Duodenal mucosa (tissue), 2 donors: ENCODE measurements around the gene DSCAML1.

Source experiments
- H3K27ac ChIP-seq: one replicate; pipeline ENCODE4 v1.7.0; 2013; ENCODE audit warnings: low read depth, low read length
- H3K27me3 ChIP-seq, 2 donors: one replicate each; pipeline ENCODE4 v1.7.0; 2013; ENCODE audit warnings: low read length in 2 of 2, control low read depth in 1 of 2; ENCODE audit not compliant: insufficient read depth in 2 of 2, control insufficient read depth in 1 of 2
- H3K36me3 ChIP-seq, 2 donors: one replicate each; pipeline ENCODE4 v1.7.0; 2013; ENCODE audit warnings: low read length in 2 of 2, control low read depth in 1 of 2; ENCODE audit not compliant: insufficient read depth in 2 of 2, control insufficient read depth in 1 of 2
- H3K4me1 ChIP-seq, 2 donors: one replicate each; pipeline ENCODE4 v1.7.0; 2013; ENCODE audit warnings: low read length in 2 of 2, control low read depth in 1 of 2; ENCODE audit not compliant: insufficient read depth in 2 of 2, control insufficient read depth in 1 of 2
- H3K4me3 ChIP-seq, 2 donors: one replicate each; pipeline ENCODE4 v1.7.0; 2013; ENCODE audit warnings: low read length in 2 of 2, low read depth in 1 of 2
- H3K9ac ChIP-seq, 2 donors: one replicate each; pipeline ENCODE4 v1.7.0; 2013; ENCODE audit warnings: low read length in 2 of 2, low read depth in 1 of 2
- H3K9me3 ChIP-seq, 2 donors: one replicate each; pipeline ENCODE4 v1.7.0; 2013; ENCODE audit warnings: low read length in 2 of 2, control low read depth in 1 of 2; ENCODE audit not compliant: control insufficient read depth in 1 of 2

The DSCAML1 gene

DNA sequence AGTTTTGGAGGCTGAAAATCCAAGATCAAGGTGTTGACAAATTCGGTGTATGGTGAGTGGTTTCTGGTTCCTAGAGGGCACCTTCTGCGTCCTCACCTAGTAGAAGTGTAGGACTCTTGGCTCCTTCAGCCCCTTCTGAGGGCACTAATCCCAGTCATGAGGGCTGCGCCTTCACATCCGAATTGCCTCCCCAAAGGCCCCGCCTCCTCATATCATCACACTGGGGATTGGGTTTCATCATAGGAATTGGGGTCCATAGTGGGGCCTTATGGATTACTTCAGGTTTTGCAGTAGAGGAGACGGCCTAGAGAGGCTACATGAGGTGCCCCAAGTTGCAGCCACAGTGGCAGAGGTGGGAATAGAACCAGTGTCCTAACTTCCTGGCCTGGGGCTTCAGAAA lies 382.3 kb downstream of the DSCAML1 start:
- peaks cover 0 to 4% of the 10 kb centered on the region in 2 donors for H3K36me3 ChIP-seq
- no peaks in the 10 kb centered on the region for H3K9me3 ChIP-seq
- no peaks in the 10 kb centered on the region for H3K27me3 ChIP-seq
- no peaks in the 10 kb centered on the region for H3K4me1 ChIP-seq
- H3K4me3 ChIP-seq, result no peak overlapping the region
- H3K27ac ChIP-seq, result no peak overlapping the region
- H3K9ac ChIP-seq, result no peak overlapping the region

DNA sequence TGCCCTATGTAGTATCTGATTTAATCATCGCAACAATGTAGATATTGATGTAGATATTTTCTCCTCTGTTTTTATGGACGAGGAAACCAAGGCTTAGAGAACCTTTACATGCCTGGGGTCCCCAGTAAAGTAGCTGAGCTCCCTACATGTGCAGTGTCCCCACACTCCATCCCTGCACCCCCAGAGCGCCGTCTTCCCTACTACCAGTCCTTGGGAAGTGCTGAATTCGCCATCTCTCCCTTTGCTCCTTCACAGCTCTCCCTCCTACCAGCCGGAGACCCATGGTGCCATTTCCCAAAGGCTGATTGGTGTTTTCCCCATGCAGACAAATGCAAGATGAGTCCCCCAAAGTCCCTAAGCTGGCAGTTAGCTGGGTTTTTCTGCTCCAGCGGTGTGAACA lies 383.4 kb downstream of the DSCAML1 start:
- no peaks in the 10 kb centered on the region for H3K27me3 ChIP-seq
- no peaks in the 10 kb centered on the region for H3K4me1 ChIP-seq
- no peaks in the 10 kb centered on the region for H3K9me3 ChIP-seq
- H3K9ac ChIP-seq, result no peak overlapping the region
- H3K4me3 ChIP-seq, result no peak overlapping the region
- no peak overlapping the region for H3K27ac ChIP-seq
- peaks cover 2 to 8% of the 10 kb centered on the region in 2 donors for H3K36me3 ChIP-seq

DNA sequence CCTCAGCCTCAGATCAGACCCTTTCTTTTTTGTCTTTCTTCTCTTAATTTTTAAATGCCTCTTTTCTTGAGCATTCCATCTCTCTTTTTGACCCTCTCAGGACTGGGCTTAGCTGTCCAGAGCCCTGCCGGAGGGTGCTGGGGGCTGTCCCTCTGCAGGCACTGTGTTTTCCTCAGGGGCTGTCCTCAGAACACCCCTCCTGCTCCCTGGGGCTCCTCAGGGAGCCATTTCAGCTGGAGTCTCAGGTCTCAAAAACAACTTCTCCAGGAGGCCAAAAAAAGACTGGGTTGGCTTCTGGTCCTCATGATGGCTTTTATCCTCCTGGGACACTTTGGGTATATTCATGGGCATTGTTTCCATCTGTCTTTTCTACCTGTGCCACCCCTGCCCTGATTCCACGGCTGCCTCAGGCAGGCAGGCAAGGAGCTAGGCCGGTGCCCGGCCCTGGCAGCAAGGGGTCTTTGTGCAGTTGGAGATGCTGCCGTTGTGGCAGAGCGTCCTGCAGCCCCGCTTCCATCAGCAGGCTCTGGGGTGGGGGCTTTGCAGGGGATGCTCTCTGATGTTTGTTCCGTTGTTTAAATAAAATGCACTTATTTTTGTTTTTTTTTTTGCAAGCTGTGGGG lies 384.3 kb downstream of the DSCAML1 start:
- Histone ChIP-seq H3K4me3 (no peak overlapping the region), H3K27ac (no peak overlapping the region), H3K4me1 (no peaks in the 10 kb centered on the region), H3K36me3 (peaks cover 8 to 15% of the 10 kb centered on the region in 2 donors), H3K9ac (no peak overlapping the region), H3K27me3 (no peaks in the 10 kb centered on the region), H3K9me3 (no peaks in the 10 kb centered on the region)

DNA sequence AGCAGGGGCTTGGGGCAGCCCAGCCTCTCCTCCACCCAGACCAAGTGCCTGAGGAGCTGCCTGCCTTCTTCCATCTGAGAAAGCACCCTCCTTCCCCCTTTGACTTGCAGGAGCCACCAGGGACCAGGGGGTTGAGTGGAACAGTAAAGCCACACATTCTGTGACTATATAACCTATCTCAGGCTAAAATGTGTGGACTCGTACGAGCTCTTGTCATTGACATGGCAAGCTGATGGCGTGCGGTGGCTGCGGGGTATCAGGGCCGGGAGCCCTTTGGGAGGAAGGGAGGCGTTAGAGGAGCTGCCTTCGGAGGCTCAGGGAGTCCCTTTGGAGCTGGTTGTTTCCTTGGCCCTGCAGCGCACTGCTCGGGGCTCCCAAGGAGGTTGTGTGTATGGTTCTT lies 384.8 kb downstream of the DSCAML1 start:
- Histone ChIP-seq H3K36me3 (peaks cover 8 to 16% of the 10 kb centered on the region in 2 donors), H3K9ac (no peak overlapping the region), H3K9me3 (no peaks in the 10 kb centered on the region), H3K27ac (no peak overlapping the region), H3K4me3 (no peak overlapping the region), H3K27me3 (no peaks in the 10 kb centered on the region), H3K4me1 (no peaks in the 10 kb centered on the region)

DNA sequence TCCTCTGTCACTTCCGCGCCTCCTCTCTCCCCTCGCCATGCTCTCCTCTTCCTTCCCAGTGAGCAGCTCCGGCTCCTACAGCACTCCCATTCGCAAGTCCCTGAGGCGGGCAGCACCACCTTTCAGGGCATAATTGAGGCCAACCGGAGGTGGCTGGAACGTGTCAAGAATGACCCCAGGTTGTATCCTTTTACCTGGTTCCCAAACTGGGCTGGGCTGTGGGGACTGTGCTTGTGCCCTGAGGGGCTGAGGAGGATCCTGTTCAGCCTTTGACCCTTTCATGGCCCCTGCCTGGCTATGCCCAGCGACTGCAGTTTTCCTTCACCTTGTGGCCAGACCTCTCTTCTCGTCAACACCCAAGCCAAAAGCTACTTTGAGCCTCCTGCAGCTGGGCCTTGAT lies 385.3 kb downstream of the DSCAML1 start:
- peaks cover 8 to 16% of the 10 kb centered on the region in 2 donors for H3K36me3 ChIP-seq
- no peaks in the 10 kb centered on the region for H3K27me3 ChIP-seq
- no peaks in the 10 kb centered on the region for H3K9me3 ChIP-seq
- no peaks in the 10 kb centered on the region for H3K4me1 ChIP-seq
- H3K9ac ChIP-seq, result no peak overlapping the region
- no peak overlapping the region for H3K27ac ChIP-seq
- no peak overlapping the region for H3K4me3 ChIP-seq

DNA sequence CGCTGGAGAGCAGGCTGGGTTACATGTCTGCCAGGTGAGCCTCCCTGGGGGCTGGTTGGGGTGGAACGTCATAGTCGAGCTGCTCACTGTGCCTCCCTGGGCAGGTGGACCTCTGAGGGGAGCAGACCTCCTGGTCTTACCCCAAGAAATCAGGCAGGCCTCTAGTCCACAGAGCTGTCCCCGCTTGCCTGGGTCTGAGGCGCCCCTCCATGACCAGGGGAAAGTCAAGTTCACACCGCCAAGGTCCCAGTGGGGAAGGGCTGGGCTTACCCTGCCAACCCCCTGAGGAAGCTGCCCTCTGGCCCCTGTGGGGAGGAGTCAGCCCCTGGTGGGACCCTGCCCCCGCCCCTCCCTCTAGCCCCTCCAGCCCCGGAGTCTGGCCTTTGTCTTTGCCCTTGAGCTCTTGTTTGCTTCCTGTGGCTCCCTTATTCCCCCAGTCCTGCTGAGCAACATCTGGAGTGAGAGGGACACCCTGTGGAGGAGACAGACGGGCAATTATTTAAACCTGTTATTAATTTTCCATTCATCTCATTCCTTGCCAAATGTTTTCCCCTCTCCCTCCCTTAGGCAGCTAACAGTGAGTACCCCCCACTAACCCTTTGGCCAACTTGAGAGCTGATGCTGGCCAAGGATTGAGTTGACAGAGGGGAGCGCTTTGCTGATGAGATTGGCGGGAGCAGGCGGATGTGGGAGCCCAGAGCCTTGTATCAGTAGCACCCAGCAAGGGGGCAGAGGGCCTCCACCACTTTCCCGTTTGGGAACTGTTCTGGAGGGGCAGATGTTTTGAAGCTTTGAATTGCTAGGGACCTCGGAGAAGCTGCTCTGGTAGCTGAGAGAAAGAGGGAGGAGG lies 385.9 kb downstream of the DSCAML1 start:
- H3K9ac ChIP-seq, result no peak overlapping the region
- no peak overlapping the region for H3K4me3 ChIP-seq
- H3K4me1 ChIP-seq, result no peaks in the 10 kb centered on the region
- peaks cover 3 to 4% of the 10 kb centered on the region in 2 donors for H3K9me3 ChIP-seq
- no peak overlapping the region for H3K27ac ChIP-seq
- peaks cover 8 to 16% of the 10 kb centered on the region in 2 donors for H3K36me3 ChIP-seq
- no peaks in the 10 kb centered on the region for H3K27me3 ChIP-seq

DNA sequence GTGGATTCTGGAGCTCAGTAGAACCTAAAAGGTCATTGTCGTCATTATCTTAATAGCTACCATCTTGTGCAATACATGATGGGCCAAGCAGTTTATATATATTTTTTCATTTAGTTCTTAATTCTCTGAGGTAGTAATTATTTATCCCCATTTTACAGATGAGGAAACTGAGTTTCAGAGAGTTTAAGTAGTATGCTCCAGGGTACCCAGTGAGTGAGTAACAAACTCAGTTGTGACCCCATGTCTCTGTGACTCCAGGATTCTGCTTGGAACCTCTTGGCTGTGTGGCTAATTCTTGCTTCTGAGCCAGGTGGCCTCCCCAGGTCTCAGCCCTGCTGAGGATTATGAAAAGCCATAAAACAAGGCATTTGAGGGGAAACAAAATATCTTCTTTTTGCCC lies 386.8 kb downstream of the DSCAML1 start:
- Histone ChIP-seq H3K36me3 (peaks cover 8 to 18% of the 10 kb centered on the region in 2 donors), H3K9ac (no peak overlapping the region), H3K9me3 (peaks cover 3 to 7% of the 10 kb centered on the region in 2 donors), H3K27ac (no peak overlapping the region), H3K4me3 (no peak overlapping the region), H3K4me1 (no peaks in the 10 kb centered on the region), H3K27me3 (no peaks in the 10 kb centered on the region)

DNA sequence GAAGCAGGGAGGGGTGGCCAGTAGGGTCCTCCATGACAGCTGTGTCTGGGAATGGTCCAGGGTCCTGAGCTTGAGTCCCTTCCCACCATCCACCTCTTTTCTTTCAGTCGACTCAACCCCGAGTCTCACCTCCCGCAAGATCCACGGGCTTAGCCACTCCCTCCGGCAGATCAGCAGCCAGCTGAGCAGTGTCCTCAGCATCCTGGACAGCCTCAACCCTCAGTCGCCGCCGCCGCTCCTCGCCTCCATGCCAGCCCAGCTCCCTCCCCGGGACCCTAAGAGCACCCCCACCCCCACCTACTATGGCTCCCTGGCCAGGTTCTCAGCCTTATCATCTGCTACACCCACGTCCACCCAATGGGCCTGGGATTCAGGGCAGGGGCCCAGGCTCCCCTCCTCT lies 387.5 kb downstream of the DSCAML1 start:
- Histone ChIP-seq H3K27me3 (no peaks in the 10 kb centered on the region), H3K4me1 (no peaks in the 10 kb centered on the region), H3K27ac (no peak overlapping the region), H3K4me3 (no peak overlapping the region), H3K9ac (no peak overlapping the region), H3K36me3 (peaks cover 8 to 25% of the 10 kb centered on the region in 2 donors), H3K9me3 (peaks cover 3 to 7% of the 10 kb centered on the region in 2 donors)

DNA sequence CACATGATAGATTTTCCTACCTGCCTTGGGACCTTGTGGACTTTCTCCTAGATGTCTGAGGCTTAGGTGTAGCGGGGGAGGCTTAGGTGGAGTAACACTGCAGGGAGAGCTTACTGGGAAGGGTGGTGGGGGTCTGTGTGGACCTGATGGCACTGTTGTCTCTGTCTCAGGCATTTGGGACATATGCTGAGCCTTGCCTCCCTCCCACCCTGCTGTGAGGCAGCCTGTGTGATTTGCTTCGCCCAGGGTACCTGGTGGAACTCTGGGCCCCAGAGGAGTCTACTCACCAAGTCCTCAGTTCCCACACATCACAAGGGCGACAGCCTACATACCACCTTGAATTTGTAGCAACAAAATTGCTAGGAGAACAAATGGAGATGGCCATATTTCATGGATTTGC lies 388.7 kb downstream of the DSCAML1 start:
- Histone ChIP-seq H3K9ac (no peak overlapping the region), H3K36me3 (peaks cover 8 to 27% of the 10 kb centered on the region in 2 donors), H3K4me3 (no peak overlapping the region), H3K27me3 (no peaks in the 10 kb centered on the region), H3K4me1 (no peaks in the 10 kb centered on the region), H3K27ac (no peak overlapping the region), H3K9me3 (peaks cover 3 to 7% of the 10 kb centered on the region in 2 donors)

DNA sequence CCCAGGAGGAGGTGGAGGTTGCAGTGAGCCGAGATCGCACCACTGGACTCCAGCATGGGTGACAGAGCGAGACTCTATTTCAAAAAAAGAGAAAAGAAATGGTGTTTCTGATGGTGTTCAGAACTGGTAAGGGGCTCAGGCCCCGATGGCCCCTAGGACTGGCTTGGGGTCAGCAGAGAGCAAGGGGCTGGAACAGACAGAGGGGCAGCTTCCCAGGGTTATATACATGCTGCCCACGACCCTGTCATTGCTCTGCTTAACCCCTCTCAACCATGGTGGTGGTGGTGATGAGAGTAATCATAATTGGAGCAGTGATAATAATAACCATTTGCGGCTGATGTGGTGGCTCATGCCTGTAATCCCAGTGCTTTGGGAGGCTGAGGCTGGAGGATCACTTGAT lies 390.0 kb downstream of the DSCAML1 start:
- Histone ChIP-seq H3K27ac (no peak overlapping the region), H3K36me3 (peaks cover 8 to 27% of the 10 kb centered on the region in 2 donors), H3K4me1 (no peaks in the 10 kb centered on the region), H3K9ac (no peak overlapping the region), H3K27me3 (no peaks in the 10 kb centered on the region), H3K9me3 (peaks cover 3 to 7% of the 10 kb centered on the region in 2 donors), H3K4me3 (no peak overlapping the region)
